Gastroesophageal sphincter (tissue), 4 donors: Measurements from ENCODE around the gene DVL2. TPM values are rescaled to one million over a fixed set of nuclear protein-coding genes. Genes with fewer than 3 reads are reported as not detected.

Source experiments
- ATAC-seq: fragments of 150-250 bp; one replicate; pipeline ENCODE4 v1.9.1; 2016; ENCODE audit warnings: mild to moderate bottlenecking, moderate library complexity
- H3K27ac ChIP-seq, 4 donors: fragments of 200-600 bp; sonication (generic) in 3 of 4; 1 replicate in 3 of 4; 2 replicates in 1 of 4; pipeline ENCODE4 v1.5.1; 2016 to 2019
- H3K27me3 ChIP-seq: fragments of 200-600 bp; sonication (generic); one replicate; pipeline ENCODE4 v1.5.1; 2019
- H3K36me3 ChIP-seq, 2 donors: fragments of 200-600 bp; sonication (generic); one replicate each; pipeline ENCODE4 v1.5.1; 2019; ENCODE audit warnings: control low read depth in 1 of 2
- H3K4me1 ChIP-seq, 3 donors: fragments of 200-600 bp; sonication (generic); 1 replicate in 2 of 3; 2 replicates in 1 of 3; pipeline ENCODE4 v1.5.1; 2016 to 2019; ENCODE audit warnings: control low read depth in 2 of 3
- H3K4me3 ChIP-seq, 2 donors: fragments of 200-600 bp; sonication (generic); one replicate each; pipeline ENCODE4 v1.5.1; 2019; ENCODE audit warnings: mild to moderate bottlenecking in 1 of 2, moderate library complexity in 1 of 2
- H3K9me3 ChIP-seq, 3 donors: fragments of 200-600 bp; sonication (generic); one replicate each; pipeline ENCODE4 v1.5.1; 2017 to 2019; ENCODE audit warnings: control low read depth in 2 of 3
- CTCF ChIP-seq, 4 experiments: fragments of 200-600 bp in 2 of 4; fragments of 450-650 bp in 2 of 4; sonication (generic) in 1 of 4; IDR thresholded peaks; one replicate each; pipeline ENCODE4 v1.5.1; 2017 to 2019; ENCODE audit warnings: antibody characterized with exemption in 4 of 4, mild to moderate bottlenecking in 2 of 4, moderate library complexity in 2 of 4
- EP300 ChIP-seq: sonication (generic); formaldehyde crosslinking; IDR thresholded peaks from one replicate; pipeline ENCODE4 v1.6.1; 2017; ENCODE audit warnings: antibody characterized with exemption, mild to moderate bottlenecking
- POLR2A ChIP-seq, 2 donors: fragments of 450-650 bp; IDR thresholded peaks; one replicate each; pipeline ENCODE4 v1.6.1; 2017; ENCODE audit warnings: antibody characterized with exemption in 2 of 2, mild to moderate bottlenecking in 2 of 2, moderate library complexity in 1 of 2
- POLR2AphosphoS5 ChIP-seq: sonication (generic); formaldehyde crosslinking; IDR thresholded peaks from one replicate; pipeline ENCODE4 v1.6.1; 2017; ENCODE audit warnings: antibody characterized with exemption
- WGBS, 2 donors: methylation state at CpG; one replicate each; pipeline ENCODE4 v1.1.5; 2018; ENCODE audit warnings: low coverage in 1 of 2; 5-methylcytosine and 5-hydroxymethylcytosine counted together
- total RNA-seq, 4 donors: library from RNA; depleted of rRNA; stranded (reverse); fragments of >200 nt; gene quantifications; one replicate each; pipeline ENCODE4 v1.1.0, GENCODE V29; 2016

DVL2 gene
- total RNA-seq, 4 donors from 2014 or later: 33.0 to 53.9 (median 45.0) TPM

- no peak overlapping the region for H3K4me3 ChIP-seq
- H3K36me3 ChIP-seq: peaks cover 0 to 75% of the 10 kb centered on the region in 2 donors
- H3K27ac ChIP-seq: no peak overlapping the region
- H3K4me1 ChIP-seq: no peaks in the 10 kb centered on the region
- no peak for ATAC-seq
- 64 to 80% methylated on average over 6 to 12 of the region's 12 CpGs for WGBS, 2 donors
- TF ChIP-seq POLR2AphosphoS5: no peak
- TF ChIP-seq CTCF (IDR thresholded peaks at IDR 0.05): no peak
- TF ChIP-seq EP300: no peak
- no peak for TF ChIP-seq POLR2A (IDR thresholded peaks at IDR 0.05)
- no peaks in the 10 kb centered on the region for H3K27me3 ChIP-seq
- no peaks in the 10 kb centered on the region for H3K9me3 ChIP-seq
These were observed 41.9 kb downstream of the DVL2 start for GRCh38 chr17:7192271-7192937.

DNA sequence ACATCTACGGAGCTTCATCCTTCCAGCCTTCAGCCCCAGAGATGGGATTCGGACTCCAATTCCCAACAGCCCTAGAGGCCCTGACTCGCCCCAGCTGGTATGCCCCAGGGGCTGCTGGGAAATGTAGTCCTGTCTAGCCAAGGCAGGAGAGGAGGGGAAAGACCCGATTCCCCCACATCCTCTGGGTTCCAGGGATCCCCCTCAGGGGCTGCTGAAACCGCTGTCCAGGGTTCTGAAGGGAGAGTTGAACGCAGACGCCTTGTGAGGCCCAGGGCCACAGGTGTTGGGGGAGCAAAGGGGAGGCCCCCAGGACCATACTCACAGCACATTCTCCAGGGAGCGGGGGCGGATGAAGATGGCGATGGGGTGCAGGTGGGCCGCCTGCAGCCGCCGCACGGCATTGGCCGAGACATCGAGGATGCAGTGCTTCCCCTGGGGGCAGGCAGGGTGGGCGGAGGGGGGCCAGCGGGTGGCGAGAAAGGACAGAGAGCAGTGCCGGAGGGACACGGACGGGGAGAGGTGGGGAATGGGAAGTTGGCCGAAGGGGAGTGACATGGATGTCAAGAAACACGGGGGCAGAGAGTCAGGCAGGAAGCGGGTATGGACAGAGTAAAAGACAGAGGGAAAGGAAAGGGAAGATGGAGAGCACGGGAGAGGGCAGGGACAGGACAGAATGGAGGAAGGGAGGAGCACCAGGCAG is 42.6 kb downstream of the DVL2 start:
- peaks cover 0 to 68% of the 10 kb centered on the region in 2 donors for H3K36me3 ChIP-seq
- H3K27me3 ChIP-seq: no peaks in the 10 kb centered on the region
- H3K9me3 ChIP-seq: no peaks in the 10 kb centered on the region
- H3K27ac ChIP-seq: peak overlapping the region in 1 of 4 donors; percentile 29
- ATAC-seq: peak; percentile 59
- WGBS, 2 donors: 58 to 65% methylated on average over 9 to 16 of the region's 26 CpGs
- TF ChIP-seq POLR2AphosphoS5 (no peak), EP300 (no peak), POLR2A (IDR thresholded peaks at IDR 0.05) (no peak), CTCF (IDR thresholded peaks at IDR 0.05) (no peak)
- H3K4me3 ChIP-seq: no peak overlapping the region
- H3K4me1 ChIP-seq: no peaks in the 10 kb centered on the region

DNA sequence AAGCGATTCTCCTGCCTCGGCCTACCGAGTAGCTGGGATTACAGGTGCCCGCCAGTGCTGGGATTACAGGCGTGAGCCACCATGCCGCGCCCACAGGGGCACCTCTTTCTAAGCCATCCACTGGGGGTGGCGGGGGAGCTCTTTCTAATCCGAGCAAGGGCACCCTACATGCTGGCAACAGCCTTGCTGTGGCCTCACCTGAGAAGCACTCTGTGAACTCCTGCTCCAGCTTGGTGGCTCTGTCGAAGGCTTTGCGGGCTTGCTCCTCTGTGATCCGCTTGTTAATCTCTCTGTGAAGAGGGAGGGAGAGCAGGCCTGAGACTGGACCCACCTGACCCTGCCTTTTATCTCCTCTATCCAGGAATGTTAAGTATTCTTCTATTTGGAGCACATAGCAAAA is 43.2 kb downstream of the DVL2 start:
- peaks cover 0 to 62% of the 10 kb centered on the region in 2 donors for H3K36me3 ChIP-seq
- H3K4me1 ChIP-seq: no peaks in the 10 kb centered on the region
- TF ChIP-seq POLR2A (IDR thresholded peaks at IDR 0.05) (no peak), POLR2AphosphoS5 (no peak), EP300 (no peak), CTCF (IDR thresholded peaks at IDR 0.05) (no peak)
- H3K27ac ChIP-seq: no peak overlapping the region
- H3K4me3 ChIP-seq: no peak overlapping the region
- no peak for ATAC-seq
- no peaks in the 10 kb centered on the region for H3K9me3 ChIP-seq
- no peaks in the 10 kb centered on the region for H3K27me3 ChIP-seq
- WGBS, 2 donors: 60% methylated on average over 2 of the region's 12 CpGs; no CpG with 5 or more reads in 1 of the 2 donors

DNA sequence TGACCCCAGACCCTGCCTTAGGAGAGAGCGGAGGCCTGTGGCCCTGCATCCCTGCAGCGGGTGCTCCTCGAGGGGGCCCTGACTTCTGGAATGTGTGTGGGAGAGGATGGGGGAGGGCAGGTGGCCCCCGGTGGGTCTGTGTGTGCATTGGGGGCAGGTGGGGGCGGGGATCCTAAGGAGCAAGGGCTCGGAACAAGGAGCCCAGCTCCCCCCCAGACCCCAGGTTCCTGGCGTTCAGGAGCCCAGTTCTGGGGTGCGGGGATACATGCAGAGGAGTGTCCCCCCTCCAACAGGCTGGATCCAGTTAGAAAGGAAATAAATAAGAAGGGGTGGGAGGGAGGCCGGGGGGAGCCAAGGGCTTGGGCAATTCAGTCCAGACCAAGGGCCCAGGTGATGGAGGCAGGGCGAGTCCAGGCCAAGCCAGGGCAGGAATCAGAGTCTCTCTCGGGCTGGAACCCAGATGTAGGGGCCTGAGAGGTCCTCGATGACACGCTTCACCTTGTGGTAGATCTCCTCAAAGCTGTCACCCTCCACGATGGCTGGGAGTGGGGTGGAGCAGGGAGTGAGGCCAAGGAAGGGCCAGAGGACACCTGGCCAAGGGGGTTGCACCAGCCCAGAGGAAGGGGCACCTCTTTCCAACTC is 43.9 kb downstream of the DVL2 start:
- H3K27me3 ChIP-seq: no peaks in the 10 kb centered on the region
- no peaks in the 10 kb centered on the region for H3K9me3 ChIP-seq
- H3K4me1 ChIP-seq: no peaks in the 10 kb centered on the region
- no peak for TF ChIP-seq POLR2AphosphoS5
- TF ChIP-seq CTCF (IDR thresholded peaks at IDR 0.05): no peak
- TF ChIP-seq EP300: no peak
- no peak for TF ChIP-seq POLR2A (IDR thresholded peaks at IDR 0.05)
- ATAC-seq: no peak
- 60 to 86% methylated on average over 1 to 9 of the region's 14 CpGs for WGBS, 2 donors
- no peak overlapping the region for H3K4me3 ChIP-seq
- peaks cover 0 to 55% of the 10 kb centered on the region in 2 donors for H3K36me3 ChIP-seq
- H3K27ac ChIP-seq: no peak overlapping the region
